Activated naive CD4-positive, alpha-beta T cell treated with anti-CD3 and anti-CD28 coated beads for 36 hours (primary cell): ENCODE results near the gene GRID1. TPM values are rescaled to one million over a fixed set of nuclear protein-coding genes. Genes with fewer than 3 reads are reported as not detected.

ENCODE experiments used
- CTCF ChIA-PET: fragments of 350-600 bp; sonication (Branson Sonifier 250); formaldehyde crosslinking; loops from one replicate; lab custom pipeline; 2021; ENCODE audit warnings: antibody characterized with exemption; lab: Charles Lee
- DNase-seq: peaks from one replicate; pipeline ENCODE4 v3.0.0-alpha.2; 2020
- H3K27ac Mint-ChIP-seq: one replicate; pipeline ENCODE4 v1.8.0; 2021; ENCODE audit warnings: mild to moderate bottlenecking, mixed read lengths
- H3K27me3 Mint-ChIP-seq: one replicate; pipeline ENCODE4 v1.8.0; 2021; ENCODE audit warnings: low read depth, mixed read lengths
- H3K36me3 Mint-ChIP-seq: one replicate; pipeline ENCODE4 v1.8.0; 2021; ENCODE audit warnings: low read depth, mixed read lengths
- H3K4me1 Mint-ChIP-seq: one replicate; pipeline ENCODE4 v1.8.0; 2021; ENCODE audit warnings: low read depth, mixed read lengths
- H3K4me3 Mint-ChIP-seq: one replicate; pipeline ENCODE4 v1.8.0; 2021; ENCODE audit warnings: mild to moderate bottlenecking, moderate library complexity, mixed read lengths
- H3K9me3 Mint-ChIP-seq: one replicate; pipeline ENCODE4 v1.8.0; 2021; ENCODE audit warnings: mixed read lengths
- intact Hi-C: fragments of 100-400 bp; cut with micrococcal nuclease; formaldehyde crosslinking; loops from one replicate; pipeline ENCODE4 v1.15.1; 2023
- total RNA-seq, 2 experiments: library from RNA; stranded (reverse); gene quantifications; one replicate each; pipeline ENCODE4 v1.2.3, GENCODE V29; 2021

GRID1 gene
- total RNA-seq, 2 experiments from 2014 or later = not detected

GRCh38 chr10:85668522-85668921 is 698.1 kb downstream of the GRID1 start:
- CTCF ChIA-PET = no interaction called here
- Mint-ChIP-seq H3K27ac (no peak overlapping the region), H3K4me1 (peaks cover 9% of the 10 kb centered on the region), H3K27me3 (peaks cover 3% of the 10 kb centered on the region), H3K36me3 (no peaks in the 10 kb centered on the region), H3K4me3 (no peak overlapping the region), H3K9me3 (peaks cover 10% of the 10 kb centered on the region)
- no peak for DNase-seq
- intact Hi-C loops = no loop called here

GRCh38 chr10:85667638-85668233 is 698.9 kb downstream of the GRID1 start:
- intact Hi-C loops = no loop called here
- Mint-ChIP-seq H3K36me3 (no peaks in the 10 kb centered on the region), H3K27ac (no peak overlapping the region), H3K9me3 (peaks cover 4% of the 10 kb centered on the region), H3K4me3 (no peak overlapping the region), H3K4me1 (peaks cover 6% of the 10 kb centered on the region), H3K27me3 (peaks cover 3% of the 10 kb centered on the region)
- CTCF ChIA-PET = no interaction called here
- no peak for DNase-seq

GRCh38 chr10:85666987-85667386 is 699.6 kb downstream of the GRID1 start:
- CTCF ChIA-PET = no interaction called here
- intact Hi-C loops = no loop called here

GRCh38 chr10:85666102-85666501 is 700.5 kb downstream of the GRID1 start:
- intact Hi-C loops = no loop called here
- CTCF ChIA-PET = interaction anchor here (0.5 kb wide), 1 partner anchor 23 kb away, joined by 3 read pairs; no protein-coding TSS in a partner anchor
- Mint-ChIP-seq H3K27me3 (peaks cover 3% of the 10 kb centered on the region), H3K27ac (no peak overlapping the region), H3K9me3 (no peaks in the 10 kb centered on the region), H3K4me1 (no peaks in the 10 kb centered on the region), H3K36me3 (no peaks in the 10 kb centered on the region), H3K4me3 (no peak overlapping the region)
- DNase-seq = no peak

More at GRCh38 chr10:85666987-85667386, 699.6 kb downstream of the GRID1 start:
- Mint-ChIP-seq H3K4me1 (peaks cover 6% of the 10 kb centered on the region), H3K9me3 (no peaks in the 10 kb centered on the region), H3K27ac (no peak overlapping the region), H3K36me3 (no peaks in the 10 kb centered on the region), H3K27me3 (peaks cover 3% of the 10 kb centered on the region), H3K4me3 (no peak overlapping the region)
- DNase-seq = no peak

- no peak for DNase-seq
- intact Hi-C loops = no loop called here
- Mint-ChIP-seq H3K36me3 (no peaks in the 10 kb centered on the region), H3K4me3 (no peak overlapping the region), H3K4me1 (no peaks in the 10 kb centered on the region), H3K27ac (no peak overlapping the region), H3K9me3 (no peaks in the 10 kb centered on the region), H3K27me3 (peaks cover 3% of the 10 kb centered on the region)
- CTCF ChIA-PET = interaction anchor here (0.6 kb wide), 1 partner anchor 74 kb away, joined by 3 read pairs; no protein-coding TSS in a partner anchor
Measured at GRCh38 chr10:85665681-85666080, 700.9 kb downstream of the GRID1 start.

GRCh38 chr10:85665078-85665477 is 701.5 kb downstream of the GRID1 start:
- Mint-ChIP-seq H3K9me3 (no peaks in the 10 kb centered on the region), H3K27ac (no peak overlapping the region), H3K27me3 (peaks cover 3% of the 10 kb centered on the region), H3K4me3 (no peak overlapping the region), H3K4me1 (no peaks in the 10 kb centered on the region), H3K36me3 (no peaks in the 10 kb centered on the region)
- DNase-seq = no peak
- intact Hi-C loops = no loop called here
- CTCF ChIA-PET = interaction anchor here (0.6 kb wide), 1 partner anchor 75 kb away, joined by 3 read pairs; no protein-coding TSS in a partner anchor

- CTCF ChIA-PET = interaction anchor here (0.6 kb wide), 1 partner anchor 342 kb away, joined by 3 read pairs; no protein-coding TSS in a partner anchor
- H3K27ac Mint-ChIP-seq = no peak overlapping the region
- no peaks in the 10 kb centered on the region for H3K27me3 Mint-ChIP-seq
- DNase-seq = no peak
- no peak overlapping the region for H3K4me3 Mint-ChIP-seq
- no peaks in the 10 kb centered on the region for H3K36me3 Mint-ChIP-seq
- intact Hi-C loops = no loop called here
- H3K9me3 Mint-ChIP-seq = no peaks in the 10 kb centered on the region
- no peaks in the 10 kb centered on the region for H3K4me1 Mint-ChIP-seq
Measured at GRCh38 chr10:85661123-85661522, 705.5 kb downstream of the GRID1 start.

GRCh38 chr10:85659331-85659730 is 707.3 kb downstream of the GRID1 start:
- Mint-ChIP-seq H3K4me3 (no peak overlapping the region), H3K9me3 (no peaks in the 10 kb centered on the region), H3K36me3 (no peaks in the 10 kb centered on the region), H3K27me3 (no peaks in the 10 kb centered on the region), H3K4me1 (no peaks in the 10 kb centered on the region), H3K27ac (no peak overlapping the region)
- intact Hi-C loops = no loop called here
- DNase-seq = no peak
- CTCF ChIA-PET = no interaction called here

- no peak for DNase-seq
- CTCF ChIA-PET = no interaction called here
- no peaks in the 10 kb centered on the region for H3K9me3 Mint-ChIP-seq
- no peaks in the 10 kb centered on the region for H3K27me3 Mint-ChIP-seq
- H3K27ac Mint-ChIP-seq = no peak overlapping the region
- no peaks in the 10 kb centered on the region for H3K4me1 Mint-ChIP-seq
- H3K4me3 Mint-ChIP-seq = no peak overlapping the region
- intact Hi-C loops = no loop called here
- H3K36me3 Mint-ChIP-seq = no peaks in the 10 kb centered on the region
Measured at GRCh38 chr10:85658518-85658917, 708.1 kb downstream of the GRID1 start.

GRCh38 chr10:85657476-85658113 is 709.0 kb downstream of the GRID1 start:
- no peaks in the 10 kb centered on the region for H3K36me3 Mint-ChIP-seq
- no peaks in the 10 kb centered on the region for H3K4me1 Mint-ChIP-seq
- H3K4me3 Mint-ChIP-seq = no peak overlapping the region
- no peak overlapping the region for H3K27ac Mint-ChIP-seq
- no peaks in the 10 kb centered on the region for H3K9me3 Mint-ChIP-seq
- no peaks in the 10 kb centered on the region for H3K27me3 Mint-ChIP-seq
- intact Hi-C loops = no loop called here
- CTCF ChIA-PET = no interaction called here
- no peak for DNase-seq

GRCh38 chr10:85655411-85655810 is 711.2 kb downstream of the GRID1 start:
- no peak overlapping the region for H3K27ac Mint-ChIP-seq

GRCh38 chr10:85651497-85651882 is 715.1 kb downstream of the GRID1 start:
- Mint-ChIP-seq H3K27me3 (no peaks in the 10 kb centered on the region), H3K27ac (no peak overlapping the region), H3K4me1 (no peaks in the 10 kb centered on the region), H3K36me3 (no peaks in the 10 kb centered on the region), H3K9me3 (no peaks in the 10 kb centered on the region), H3K4me3 (no peak overlapping the region)
- CTCF ChIA-PET = no interaction called here
- no peak for DNase-seq
- intact Hi-C loops = no loop called here

More at GRCh38 chr10:85655411-85655810, 711.2 kb downstream of the GRID1 start:
- no peaks in the 10 kb centered on the region for H3K36me3 Mint-ChIP-seq
- H3K4me3 Mint-ChIP-seq = no peak overlapping the region
- DNase-seq = no peak
- intact Hi-C loops = no loop called here
- H3K9me3 Mint-ChIP-seq = no peaks in the 10 kb centered on the region
- CTCF ChIA-PET = no interaction called here
- no peaks in the 10 kb centered on the region for H3K4me1 Mint-ChIP-seq
- H3K27me3 Mint-ChIP-seq = no peaks in the 10 kb centered on the region
